DMS114 treated with DMSO at 0.1 percent for 48 hours (cell line): ENCODE data around the gene GAPVD1.
"Not testable (repeated sequence)": the region's sequence is repeated elsewhere in the genome, so short reads cannot be mapped to it uniquely, and the experiment has no call there.

Experiments used
- DNase-seq: peaks from one replicate; lab custom pipeline; 2025; ENCODE audit not compliant: unreplicated experiment; lab: John Stamatoyannopoulos, UW

The GAPVD1 gene, protein sequence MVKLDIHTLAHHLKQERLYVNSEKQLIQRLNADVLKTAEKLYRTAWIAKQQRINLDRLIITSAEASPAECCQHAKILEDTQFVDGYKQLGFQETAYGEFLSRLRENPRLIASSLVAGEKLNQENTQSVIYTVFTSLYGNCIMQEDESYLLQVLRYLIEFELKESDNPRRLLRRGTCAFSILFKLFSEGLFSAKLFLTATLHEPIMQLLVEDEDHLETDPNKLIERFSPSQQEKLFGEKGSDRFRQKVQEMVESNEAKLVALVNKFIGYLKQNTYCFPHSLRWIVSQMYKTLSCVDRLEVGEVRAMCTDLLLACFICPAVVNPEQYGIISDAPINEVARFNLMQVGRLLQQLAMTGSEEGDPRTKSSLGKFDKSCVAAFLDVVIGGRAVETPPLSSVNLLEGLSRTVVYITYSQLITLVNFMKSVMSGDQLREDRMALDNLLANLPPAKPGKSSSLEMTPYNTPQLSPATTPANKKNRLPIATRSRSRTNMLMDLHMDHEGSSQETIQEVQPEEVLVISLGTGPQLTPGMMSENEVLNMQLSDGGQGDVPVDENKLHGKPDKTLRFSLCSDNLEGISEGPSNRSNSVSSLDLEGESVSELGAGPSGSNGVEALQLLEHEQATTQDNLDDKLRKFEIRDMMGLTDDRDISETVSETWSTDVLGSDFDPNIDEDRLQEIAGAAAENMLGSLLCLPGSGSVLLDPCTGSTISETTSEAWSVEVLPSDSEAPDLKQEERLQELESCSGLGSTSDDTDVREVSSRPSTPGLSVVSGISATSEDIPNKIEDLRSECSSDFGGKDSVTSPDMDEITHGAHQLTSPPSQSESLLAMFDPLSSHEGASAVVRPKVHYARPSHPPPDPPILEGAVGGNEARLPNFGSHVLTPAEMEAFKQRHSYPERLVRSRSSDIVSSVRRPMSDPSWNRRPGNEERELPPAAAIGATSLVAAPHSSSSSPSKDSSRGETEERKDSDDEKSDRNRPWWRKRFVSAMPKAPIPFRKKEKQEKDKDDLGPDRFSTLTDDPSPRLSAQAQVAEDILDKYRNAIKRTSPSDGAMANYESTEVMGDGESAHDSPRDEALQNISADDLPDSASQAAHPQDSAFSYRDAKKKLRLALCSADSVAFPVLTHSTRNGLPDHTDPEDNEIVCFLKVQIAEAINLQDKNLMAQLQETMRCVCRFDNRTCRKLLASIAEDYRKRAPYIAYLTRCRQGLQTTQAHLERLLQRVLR (N-terminal part only)

DNA sequence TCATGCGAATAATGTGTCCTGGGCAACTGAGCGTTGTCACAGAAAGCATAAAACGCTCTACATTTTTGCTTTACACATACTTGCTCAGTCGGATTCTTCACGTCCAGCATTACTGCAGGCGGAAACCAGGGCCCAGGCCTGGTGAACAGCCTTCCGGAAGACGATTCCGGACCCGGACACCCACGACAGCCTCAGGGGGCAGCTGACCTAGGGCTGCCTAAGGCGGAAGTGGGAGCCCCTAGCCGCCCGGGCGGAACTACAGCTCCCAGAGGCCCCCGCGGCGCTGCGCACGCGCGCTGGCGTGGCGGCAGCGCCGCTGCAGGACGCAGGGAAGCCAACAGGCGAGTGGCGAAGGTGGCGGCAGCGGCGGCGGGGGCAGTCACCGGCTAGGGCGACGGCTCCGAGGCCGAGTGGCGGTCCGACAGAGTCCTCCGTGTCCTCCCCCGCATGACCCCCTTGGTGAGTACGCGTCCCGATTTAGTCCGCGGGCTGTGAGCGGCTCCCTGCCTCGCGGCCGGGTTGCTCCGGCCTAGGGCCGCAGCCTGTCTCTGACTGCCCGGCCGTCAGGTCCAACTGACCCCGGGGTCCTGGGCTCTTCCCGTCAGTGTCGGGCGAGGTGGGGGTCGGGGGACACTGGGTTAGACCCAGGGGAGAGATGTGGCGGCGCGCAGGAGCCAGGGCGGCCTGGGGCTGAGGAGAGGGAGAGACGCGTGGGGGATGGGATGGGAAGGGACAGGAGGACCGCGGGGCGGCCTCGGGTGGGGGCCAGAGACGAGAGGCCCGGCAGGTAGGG, at the start of gene GAPVD1:
Gene GAPVD1 (plus strand): TSS at position 326 of the 793 bp plus-strand sequence. CDS start 37,096 bp downstream, outside the sequence.
- peak; percentile 84 for DNase-seq

GRCh38 chr9:125214186-125214585, 47.4 kb upstream of the GAPVD1 start:
- no peak for DNase-seq

- no peak for DNase-seq
Measured at GRCh38 chr9:125218621-125219020, 43.0 kb upstream of the GAPVD1 start.

DNA sequence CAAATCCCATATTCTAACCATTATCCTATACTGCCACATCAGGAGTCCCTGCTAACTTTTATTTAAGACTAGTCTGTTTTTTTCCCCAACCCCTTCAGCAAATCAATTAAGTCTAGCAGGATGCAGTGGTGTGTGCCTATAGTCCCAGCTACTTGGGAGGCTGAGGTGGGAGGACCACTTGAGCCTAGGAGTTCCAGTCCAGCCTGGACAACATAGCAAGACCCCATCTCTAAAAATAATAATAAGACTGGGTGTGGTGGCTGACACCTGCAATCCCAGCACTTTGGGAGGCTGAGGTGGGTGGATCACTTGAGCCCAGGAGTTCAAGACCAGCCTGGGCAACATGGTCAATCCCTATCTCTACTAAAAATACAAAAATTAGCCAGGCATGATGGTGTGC, 36.8 kb upstream of the GAPVD1 start:
- DNase-seq = not testable (repeated sequence)

DNA sequence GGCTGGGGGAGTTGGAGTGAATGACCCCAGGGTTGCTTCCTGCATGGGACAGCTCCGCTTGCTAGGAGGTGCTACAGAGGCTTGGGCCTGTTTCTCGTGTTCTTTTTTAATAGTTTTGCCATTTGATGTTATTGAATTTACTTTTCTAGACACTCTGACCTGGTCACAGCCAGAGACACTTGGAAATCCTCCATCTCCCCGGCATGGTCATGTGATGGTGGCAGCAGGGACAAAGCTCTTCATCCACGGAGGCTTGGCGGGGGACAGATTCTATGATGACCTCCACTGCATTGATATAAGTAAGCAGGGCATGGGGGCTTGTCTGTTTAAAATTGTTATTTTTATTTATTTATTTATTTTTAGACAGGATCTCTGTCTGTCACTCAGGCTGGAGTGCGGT, 33.9 kb upstream of the GAPVD1 start:
- no peak for DNase-seq

- no peak for DNase-seq
Measured at GRCh38 chr9:125233678-125234077, 27.9 kb upstream of the GAPVD1 start.

DNA sequence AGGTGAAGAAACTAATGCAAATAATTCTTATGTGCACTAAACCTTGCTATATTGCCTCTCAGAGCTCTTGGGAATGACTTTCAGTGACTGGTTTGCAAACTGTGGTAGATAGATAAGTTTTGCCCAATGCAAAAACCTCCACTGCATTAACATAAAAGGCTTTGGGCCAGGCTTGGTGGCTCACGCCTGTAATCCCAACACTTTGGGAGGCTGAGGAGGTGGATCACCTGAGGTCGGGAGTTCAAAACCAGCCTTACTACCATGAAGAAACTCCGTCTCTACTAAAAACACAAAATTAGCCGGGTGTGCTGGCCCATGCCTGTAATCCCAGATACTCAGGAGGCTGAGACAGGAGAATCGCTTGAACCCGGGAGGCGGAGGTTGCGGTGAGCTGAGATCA, 27.5 kb upstream of the GAPVD1 start:
- not testable (repeated sequence) for DNase-seq

- DNase-seq = no peak
Measured at GRCh38 chr9:125235804-125236519, 25.7 kb upstream of the GAPVD1 start.

- not testable (repeated sequence) for DNase-seq
Measured at GRCh38 chr9:125236520-125237159, 25.0 kb upstream of the GAPVD1 start.

- no peak for DNase-seq
Measured at GRCh38 chr9:125238127-125238914, 23.3 kb upstream of the GAPVD1 start.

DNA sequence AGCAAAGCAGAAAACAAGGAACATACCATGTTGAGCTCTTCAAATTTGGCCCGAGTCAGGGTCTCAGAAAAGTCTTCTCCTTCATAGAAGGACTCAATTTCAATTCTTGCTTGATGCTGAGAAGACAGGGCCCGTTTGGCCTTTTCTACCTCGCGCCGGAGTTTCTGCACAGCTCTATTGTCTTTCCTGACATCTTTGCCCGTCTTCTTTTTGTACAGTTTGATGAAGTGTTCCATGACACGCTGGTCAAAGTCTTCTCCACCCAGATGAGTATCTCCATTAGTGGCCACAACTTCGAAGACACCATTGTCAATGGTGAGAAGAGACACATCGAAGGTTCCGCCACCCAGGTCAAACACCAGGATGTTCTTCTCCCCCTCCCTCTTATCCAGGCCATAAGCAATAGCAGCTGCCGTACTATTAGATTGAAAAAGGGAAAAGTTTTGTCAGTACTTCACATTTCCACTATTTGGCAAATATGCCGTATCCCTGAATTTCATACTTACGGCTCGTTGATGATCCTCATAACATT, 22.6 kb upstream of the GAPVD1 start:
- DNase-seq = no peak

DNA sequence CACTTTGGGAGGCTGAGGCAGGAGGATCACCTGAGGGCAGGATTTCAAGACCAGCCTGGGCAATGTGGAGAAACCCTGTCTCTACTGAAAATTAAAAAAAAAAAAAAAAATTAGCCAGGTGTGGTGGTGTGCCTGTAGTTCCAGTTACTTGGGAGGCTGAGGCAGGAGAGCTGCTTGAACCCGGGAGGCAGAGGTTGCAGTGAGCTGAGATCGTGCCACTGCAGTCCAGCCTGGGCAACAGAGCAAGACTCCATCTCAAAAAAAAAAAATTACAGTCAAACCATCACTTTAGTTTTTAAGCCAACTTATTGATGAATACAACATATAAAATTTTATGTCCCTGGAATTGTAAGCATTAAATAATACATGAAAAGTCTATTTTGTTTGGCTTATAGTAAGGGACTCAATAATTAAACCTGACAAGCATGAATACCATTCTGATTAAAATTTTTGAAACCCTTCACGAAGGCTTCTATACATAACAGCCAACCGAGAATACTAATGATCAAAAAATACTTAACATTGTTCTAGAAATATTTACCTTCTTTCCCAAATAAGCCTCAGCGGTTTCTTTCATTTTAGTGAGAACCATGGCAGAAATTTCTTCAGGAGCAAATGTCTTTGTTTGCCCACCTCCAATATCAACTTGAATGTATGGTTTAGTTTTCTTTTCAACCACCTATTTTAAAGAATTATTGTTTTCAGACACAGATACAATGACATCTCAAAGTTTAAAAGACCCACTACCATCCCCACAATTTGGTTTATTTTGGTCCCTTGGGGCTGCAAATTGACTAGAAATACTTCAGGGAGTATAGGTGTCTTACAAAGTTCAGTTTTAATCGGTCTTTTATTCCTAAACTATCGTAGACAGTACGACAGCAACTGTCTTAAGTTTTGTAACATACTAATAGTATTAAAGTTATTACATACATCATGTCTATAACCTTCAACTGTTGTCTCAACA, 21.7 kb upstream of the GAPVD1 start:
- DNase-seq = no peak

DNA sequence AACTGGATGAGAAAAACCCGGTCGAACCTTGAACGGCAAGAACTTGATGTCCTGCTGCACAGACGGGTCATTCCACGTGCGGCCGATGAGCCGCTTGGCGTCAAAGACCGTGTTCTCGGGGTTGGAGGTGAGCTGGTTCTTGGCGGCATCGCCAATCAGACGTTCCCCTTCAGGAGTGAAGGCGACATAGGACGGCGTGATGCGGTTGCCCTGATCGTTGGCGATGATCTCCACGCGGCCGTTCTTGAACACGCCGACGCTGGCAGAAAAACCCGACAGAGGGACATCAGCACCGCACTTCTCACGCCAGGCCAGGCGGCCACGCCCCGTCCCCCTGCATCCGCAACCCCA, 21.0 kb upstream of the GAPVD1 start:
- no peak for DNase-seq

GRCh38 chr9:125241000-125241862, 20.4 kb upstream of the GAPVD1 start, which contains the start of gene HSPA5:
TSS of gene HSPA5 (minus strand) at chr9:125241343. CDS start at chr9:125241126, 217 bp downstream.
- DNase-seq = peak; percentile 97

DNA sequence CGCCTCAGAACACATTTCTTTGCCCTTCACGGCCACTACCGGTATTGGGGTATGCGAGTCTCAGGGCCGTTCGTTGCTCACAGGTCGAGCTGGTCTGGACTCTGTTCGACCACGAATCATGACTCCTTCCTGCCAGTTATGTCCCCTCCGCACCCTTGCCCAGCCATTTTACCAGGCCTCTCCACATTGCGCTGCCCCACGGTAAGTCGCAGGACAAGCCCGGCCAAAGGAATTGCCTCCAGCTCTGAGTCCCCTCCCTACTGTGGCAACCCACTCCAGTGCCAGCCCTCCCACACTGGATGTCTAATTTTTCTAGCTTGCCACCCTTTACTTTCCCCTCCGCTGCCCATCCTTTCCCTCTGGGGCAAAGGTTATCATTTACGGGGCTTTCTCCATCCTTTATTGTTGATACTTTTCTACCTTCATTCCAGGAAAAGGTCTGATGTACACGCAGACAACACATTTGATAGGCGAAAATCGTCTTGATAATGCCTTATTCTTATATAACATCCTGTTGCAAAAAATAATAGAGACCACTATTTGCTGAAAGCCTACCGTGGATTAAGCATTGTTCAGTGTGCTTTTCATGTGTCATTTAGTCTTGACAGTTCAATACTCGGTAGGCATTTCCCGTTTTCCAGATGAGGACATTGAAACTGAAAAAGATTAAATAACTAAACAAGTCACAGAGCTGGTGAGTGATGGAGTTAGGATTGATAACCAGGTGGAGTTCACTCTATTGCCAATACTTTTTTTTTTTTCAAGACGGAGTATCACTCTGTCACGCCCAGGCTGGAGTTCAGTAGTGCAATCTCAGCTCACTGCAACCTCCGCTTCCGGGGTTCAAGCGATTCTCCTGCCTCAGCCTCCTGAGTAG, 19.5 kb upstream of the GAPVD1 start:
- no peak for DNase-seq
